Pancreas (tissue), 10 donors: ENCODE data around the gene CAMK2A. TPM values are rescaled to one million over a fixed set of nuclear protein-coding genes. Genes with fewer than 3 reads are reported as not detected.

Experiments
- ATAC-seq, 4 donors: fragments of 200-7000 bp; cut with Tn5 transposase; one replicate each; pipeline versions ENCODE4 v1.8.0 to v1.9.1; 2020; ENCODE audit warnings: mild to moderate bottlenecking in 4 of 4, moderate library complexity in 4 of 4
- DNase-seq, 6 donors: peaks; one replicate each; pipeline ENCODE4 v3.0.0-alpha.2; 2020
- FAIRE-seq: peaks from 2 replicates; lab custom pipeline; 2012; peaks lifted over from hg19 to GRCh38; lab: Jason Lieb, UNC
- H3K27ac ChIP-seq, 4 donors: fragments of 200-600 bp; sonication (generic); 1 replicate in 3 of 4; 2 replicates in 1 of 4; pipeline versions ENCODE4 v1.5.0 to v1.8.0; 2020
- H3K27me3 ChIP-seq, 4 donors: fragments of 200-600 bp; one replicate each; pipeline ENCODE4 v1.8.0; 2021
- H3K36me3 ChIP-seq, 3 donors: fragments of 200-600 bp; sonication (generic) in 1 of 3; one replicate each; pipeline versions ENCODE4 v1.5.0 to v1.8.0; 2020 to 2021
- H3K4me1 ChIP-seq, 3 donors: fragments of 200-600 bp; one replicate each; pipeline ENCODE4 v1.8.0; 2021
- H3K4me3 ChIP-seq, 4 donors: fragments of 200-600 bp; sonication (generic) in 2 of 4; one replicate each; pipeline versions ENCODE4 v1.5.0 to v1.8.0; 2020 to 2021
- H3K9me3 ChIP-seq, 4 donors: fragments of 200-600 bp; one replicate each; pipeline ENCODE4 v1.8.0; 2021
- CTCF ChIP-seq, 4 donors: fragments of 200-600 bp; sonication (generic) in 3 of 4; IDR thresholded peaks; one replicate each; pipeline versions ENCODE4 v1.5.0 to v1.8.0; 2021; ENCODE audit warnings: antibody characterized with exemption in 4 of 4
- WGBS, 2 donors: extraction: QIAGEN DNeasy Blood & Tissue Kit; methylation state at CpG; one replicate each; pipeline ENCODE4 v1.1.7; 2013; 5-methylcytosine and 5-hydroxymethylcytosine counted together
- intact Hi-C, 3 donors: fragments of 100-400 bp; cut with DNase I; formaldehyde crosslinking; loops; one replicate each; pipeline versions ENCODE4 v1.11.1 to v1.14.2; 2022
- polyA plus RNA-seq, 2 donors: library from polyadenylated mRNA; stranded (reverse); fragments of 200-250 nt; gene quantifications; one replicate each; pipeline ENCODE4 v1.2.3, GENCODE V29; 2013
- total RNA-seq, 6 donors: library from RNA; stranded (reverse); fragmentation: NEBNext Ultra II Directional in 4 of 6; extraction: Animal tissue kit (Norgen Biotek cat#: 25700) in 4 of 6; gene quantifications; one replicate each; pipeline versions ENCODE4 v1.2.1 to v1.2.4, GENCODE V29; 2021 to 2023
- donor health status: healthy with polysubstance abuse.
- donor health status: DM: no; HTN: no; CAD: no; lungs with moderate emphysema.
- donor health status: DM: no; HTN: no; CAD: no.
- donor health status: control.
- donor health status: control.
- donor health status: Bipolar disorder and iron deficiency.
- donor health status: DM: yes; HTN: yes; CAD: no.
- donor health status: DM: no; HTN: no; CAD: no.
- donor health status: DM: no; HTN: no; CAD: no.
- donor health status: DM: yes; HTN: yes; CAD: no.

Gene CAMK2A
- total and polyA plus RNA-seq, 8 donors, result 0.03 to 0.19 (median 0.08) TPM; not detected in 3

GRCh38 chr5:150300496-150301169, 11.1 kb upstream of the CAMK2A start:
- 82 to 86% methylated on average over 13 of the region's 13 CpGs for WGBS, 2 donors
- FAIRE-seq (no peak), ATAC-seq (no peak), DNase-seq (peak in 1 of 6 donors; percentile 21)
- Histone ChIP-seq H3K4me3 (no peak overlapping the region), H3K27ac (no peak overlapping the region), H3K9me3 (no peaks in the 10 kb centered on the region), H3K27me3 (peaks cover 0 to 6% (median 0%) of the 10 kb centered on the region in 4 donors), H3K36me3 (no peaks in the 10 kb centered on the region), H3K4me1 (peaks cover 0 to 4% (median 0%) of the 10 kb centered on the region in 3 donors)
- intact Hi-C loops, result no loop called here
- TF ChIP-seq CTCF (IDR thresholded peaks at IDR 0.05), result no peak

GRCh38 chr5:150299571-150300327, 10.2 kb upstream of the CAMK2A start:
- no peak for ATAC-seq
- WGBS, 2 donors, result 83 to 87% methylated on average over 6 of the region's 6 CpGs
- no peaks in the 10 kb centered on the region for H3K36me3 ChIP-seq
- no peak for TF ChIP-seq CTCF (IDR thresholded peaks at IDR 0.05)
- intact Hi-C loops, result no loop called here
- peaks cover 0 to 6% (median 0%) of the 10 kb centered on the region in 4 donors for H3K27me3 ChIP-seq
- no peak for DNase-seq
- no peak for FAIRE-seq
- peaks cover 0 to 4% (median 0%) of the 10 kb centered on the region in 3 donors for H3K4me1 ChIP-seq
- no peak overlapping the region for H3K4me3 ChIP-seq
- no peaks in the 10 kb centered on the region for H3K9me3 ChIP-seq
- H3K27ac ChIP-seq, result no peak overlapping the region

- H3K27me3 ChIP-seq, result peaks cover 0 to 6% (median 0%) of the 10 kb centered on the region in 4 donors
- H3K4me1 ChIP-seq, result peaks cover 0 to 4% (median 0%) of the 10 kb centered on the region in 3 donors
- no peaks in the 10 kb centered on the region for H3K9me3 ChIP-seq
- H3K4me3 ChIP-seq, result no peak overlapping the region
- WGBS, 2 donors, result 83 to 89% methylated on average over 10 of the region's 10 CpGs
- ATAC-seq, result peak in 3 of 4 donors; percentile 13 to 28 (median 28)
- intact Hi-C loops, result no loop called here
- no peak for FAIRE-seq
- no peak for TF ChIP-seq CTCF (IDR thresholded peaks at IDR 0.05)
- H3K36me3 ChIP-seq, result no peaks in the 10 kb centered on the region
- DNase-seq, result no peak
- H3K27ac ChIP-seq, result no peak overlapping the region
Observed at GRCh38 chr5:150298701-150299451, 9.3 kb upstream of the CAMK2A start.

- Histone ChIP-seq H3K36me3 (no peaks in the 10 kb centered on the region), H3K27ac (no peak overlapping the region), H3K9me3 (no peaks in the 10 kb centered on the region), H3K4me3 (no peak overlapping the region), H3K4me1 (peaks cover 0 to 4% (median 0%) of the 10 kb centered on the region in 3 donors), H3K27me3 (peaks cover 0 to 6% (median 0%) of the 10 kb centered on the region in 4 donors)
- peak in 1 of 6 donors; percentile 39 for DNase-seq
- no peak for TF ChIP-seq CTCF (IDR thresholded peaks at IDR 0.05)
- no peak for ATAC-seq
- no peak for FAIRE-seq
- 91 to 95% methylated on average over 31 of the region's 31 CpGs for WGBS, 2 donors
- intact Hi-C loops, result no loop called here
Observed at GRCh38 chr5:150297934-150298595, 8.5 kb upstream of the CAMK2A start.
